Measurements from ENCODE around the gene STAU1.
"Not testable (repeated sequence)": the region's sequence is repeated elsewhere in the genome, so short reads cannot be mapped to it uniquely, and the experiment has no call there.

STAU1 gene

GRCh38 chr20:49203011-49203410 is 14.9 kb upstream of the STAU1 start:
- no peak for DNase-seq

- DNase-seq = no peak
Measured at GRCh38 chr20:49199729-49200293, 11.7 kb upstream of the STAU1 start.

- DNase-seq = not testable (repeated sequence)
Measured at GRCh38 chr20:49192944-49193518, 4.9 kb upstream of the STAU1 start.

GRCh38 chr20:49187330-49187850 is 744 bp downstream of the STAU1 start:
- DNase-seq = peak; percentile 5

- peak; percentile 81 for DNase-seq
Measured at GRCh38 chr20:49186535-49187329, 1.4 kb downstream of the STAU1 start.

- peak; percentile 21 for DNase-seq
Measured at GRCh38 chr20:49185071-49185761, 2.9 kb downstream of the STAU1 start.

GRCh38 chr20:49184691-49185070 is 3.5 kb downstream of the STAU1 start:
- DNase-seq = no peak

GRCh38 chr20:49184084-49184501 is 4.0 kb downstream of the STAU1 start:
- DNase-seq = not testable (repeated sequence)

- DNase-seq = no peak
Measured at GRCh38 chr20:49183444-49183843, 4.7 kb downstream of the STAU1 start.

- DNase-seq = no peak
Measured at GRCh38 chr20:49181265-49181877, 6.8 kb downstream of the STAU1 start.

GRCh38 chr20:49179368-49180277 is 8.5 kb downstream of the STAU1 start:
- DNase-seq = peak; percentile 11

- no peak for DNase-seq
Measured at GRCh38 chr20:49174183-49174582, 14.0 kb downstream of the STAU1 start.

GRCh38 chr20:49172413-49172812 is 15.7 kb downstream of the STAU1 start:
- no peak for DNase-seq

- no peak for DNase-seq
Measured at GRCh38 chr20:49171909-49172308, 16.2 kb downstream of the STAU1 start.

GRCh38 chr20:49170714-49171113 is 17.4 kb downstream of the STAU1 start:
- DNase-seq = no peak

- no peak for DNase-seq
Measured at GRCh38 chr20:49169547-49169946, 18.6 kb downstream of the STAU1 start.

- not testable (repeated sequence) for DNase-seq
Measured at GRCh38 chr20:49168864-49169263, 19.3 kb downstream of the STAU1 start.

GRCh38 chr20:49167811-49168507 is 20.2 kb downstream of the STAU1 start:
- DNase-seq = no peak

- no peak for DNase-seq
Measured at GRCh38 chr20:49166534-49167449, 21.3 kb downstream of the STAU1 start.

GRCh38 chr20:49165611-49166010 is 22.5 kb downstream of the STAU1 start:
- DNase-seq = no peak
